Right renal pelvis (tissue), 4 donors: ENCODE results near the gene HAND1. TPM values are rescaled to one million over a fixed set of nuclear protein-coding genes. Genes with fewer than 3 reads are reported as not detected.
A peak's percentile ranks its signal among the peaks of the same experiment; 100 is the strongest.
"Not testable (repeated sequence)": the region's sequence is repeated elsewhere in the genome, so short reads cannot be mapped to it uniquely, and the experiment has no call there.

Experiments used
- DNase-seq, 4 donors: peaks; one replicate each; pipeline ENCODE4 v3.0.0-alpha.2; 2013; ENCODE audit warnings: low read depth in 4 of 4, low spot score in 3 of 4, missing footprints in 1 of 4
- polyA plus RNA-seq, 4 donors: library from polyadenylated mRNA; unstranded; fragments of 120-200 nt; gene quantifications; one replicate each; pipeline ENCODE4 v1.2.1, GENCODE V29; 2013; ENCODE audit not compliant: insufficient read length in 4 of 4

The HAND1 gene
- polyA plus RNA-seq, result under 1 TPM in 1 of 4 donors, not detected in 3; 0.10 TPM

DNA sequence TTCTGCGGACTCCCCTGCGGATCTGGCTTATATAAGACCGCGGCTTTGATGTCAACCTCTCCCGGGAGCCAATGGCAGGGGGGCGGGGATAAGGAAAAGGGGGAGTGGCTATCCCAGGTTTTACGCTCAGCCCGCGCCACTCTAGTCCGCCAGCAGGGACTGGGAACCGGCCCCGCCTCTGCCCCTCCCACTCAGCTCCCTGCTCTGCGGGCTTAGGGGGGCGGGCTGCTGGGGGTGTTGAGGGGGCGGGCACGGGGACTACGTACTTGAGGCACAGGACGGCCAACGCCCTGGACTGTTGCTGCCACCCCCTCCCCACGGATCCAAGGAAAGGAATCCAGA lies at the start of gene HAND1:
Gene HAND1, minus strand, starts transcription at position 4 of the 342 bp plus-strand sequence. CDS start 219 bp downstream, outside the sequence.
- no peak for DNase-seq

DNA sequence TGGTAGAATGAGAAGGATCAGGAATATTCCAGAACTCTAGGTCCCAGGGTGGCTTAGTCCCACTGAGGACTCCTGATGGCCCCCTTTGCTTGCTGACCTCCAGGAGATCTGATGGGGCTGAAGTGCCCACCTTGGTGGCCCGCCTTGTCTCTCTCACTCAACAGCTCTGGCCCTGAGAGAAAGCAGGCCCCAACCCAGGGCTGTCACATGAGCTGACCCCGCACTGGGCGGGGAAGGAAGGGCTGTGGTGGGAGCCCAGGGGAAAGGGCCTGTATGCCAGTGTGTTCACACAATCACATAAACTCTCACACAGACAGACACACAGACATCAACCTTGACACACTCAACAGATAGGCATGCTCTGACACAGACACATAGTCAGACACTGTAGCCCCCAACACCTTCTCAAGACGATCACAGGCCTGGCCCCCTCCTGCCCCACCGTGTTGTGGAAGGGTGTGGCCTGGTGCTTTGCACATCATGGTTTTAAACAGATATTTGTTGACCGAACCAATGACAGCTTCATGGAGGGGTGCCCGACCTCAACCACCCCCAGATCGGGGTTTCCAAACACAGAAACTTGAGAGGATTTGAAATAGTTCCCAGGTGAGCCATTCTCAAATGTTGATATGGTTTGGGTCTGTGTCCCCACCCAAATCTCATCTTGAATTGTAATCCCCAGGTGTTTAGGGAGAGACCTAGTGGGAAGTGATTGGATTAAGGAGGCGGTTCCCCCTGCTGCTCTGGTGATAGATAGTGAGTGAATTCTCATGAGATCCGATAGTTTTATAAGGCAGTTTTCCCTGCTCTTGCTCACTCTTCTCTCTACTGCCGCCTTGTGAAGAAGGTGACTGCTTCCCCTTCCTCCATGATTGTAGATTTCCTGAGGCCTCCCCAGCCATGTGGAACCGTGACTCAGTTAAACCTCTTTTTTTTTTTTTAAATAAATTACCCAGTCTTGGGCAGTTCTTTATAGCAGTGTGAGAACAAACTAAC lies 48.5 kb upstream of the HAND1 start:
- no peak for DNase-seq

DNA sequence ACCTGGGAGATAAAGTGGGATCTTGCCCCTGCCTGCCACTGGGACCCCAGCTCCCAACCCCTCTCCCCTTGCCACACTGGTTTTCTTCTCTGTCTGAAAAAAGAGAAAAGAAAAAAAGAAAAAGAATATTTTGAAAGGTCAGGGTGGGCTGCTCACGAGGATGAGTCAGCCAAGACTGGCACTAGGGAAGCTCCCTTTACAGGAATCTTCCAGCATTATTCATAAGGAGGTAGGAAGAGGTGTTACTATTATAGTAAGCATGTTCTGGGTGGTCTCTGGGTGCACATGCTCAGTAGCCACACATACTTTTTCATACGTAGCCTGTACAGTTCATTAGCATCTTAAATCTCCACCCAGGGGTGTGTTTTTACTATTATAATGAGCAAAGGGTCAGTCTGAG lies 46.8 kb upstream of the HAND1 start:
- DNase-seq, result no peak

DNA sequence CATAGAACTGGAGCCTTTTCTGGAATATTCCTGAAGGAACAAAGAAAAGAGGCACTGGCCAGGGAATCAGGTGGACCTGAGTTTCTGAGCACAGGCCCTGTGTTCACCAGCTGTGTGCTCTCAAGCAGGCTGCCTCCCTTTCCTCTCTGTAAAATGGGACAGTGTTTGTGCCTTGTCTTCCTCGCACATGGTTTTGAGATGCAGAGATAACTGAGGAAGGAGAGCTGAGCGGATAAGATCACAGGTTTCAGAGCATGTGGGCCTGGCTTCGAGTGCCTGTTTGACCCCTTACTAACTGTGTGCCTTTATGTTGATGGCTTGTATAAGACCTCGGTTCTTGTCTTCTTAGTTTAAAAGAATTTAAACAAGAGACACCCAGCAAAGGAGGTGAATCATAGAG lies 46.2 kb upstream of the HAND1 start:
- no peak for DNase-seq

GRCh38 chr5:154523709-154524108 lies 45.7 kb upstream of the HAND1 start:
- peak in 1 of 4 donors; percentile 17 for DNase-seq

- DNase-seq, result no peak
Observed at GRCh38 chr5:154523104-154523503, 45.1 kb upstream of the HAND1 start.

DNA sequence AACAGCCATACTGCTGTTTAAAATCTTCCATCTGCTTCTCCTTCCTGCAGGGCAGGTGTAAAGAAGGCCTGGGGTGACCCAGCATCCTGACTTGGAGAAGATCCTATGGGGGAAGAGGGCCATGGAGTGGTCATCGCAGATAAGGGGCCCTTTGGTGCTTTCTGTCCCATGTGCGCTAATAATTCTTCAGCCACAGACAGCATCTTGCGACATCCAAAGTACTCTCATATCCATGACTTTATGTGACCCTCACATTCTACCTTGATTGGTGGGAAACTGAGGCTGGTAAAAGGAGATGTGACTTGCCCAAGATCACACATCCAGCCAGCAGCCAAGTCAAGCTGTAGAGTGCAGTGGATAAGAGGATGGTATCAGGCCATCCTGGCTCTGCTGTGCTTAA lies 44.3 kb upstream of the HAND1 start:
- DNase-seq, result no peak

DNA sequence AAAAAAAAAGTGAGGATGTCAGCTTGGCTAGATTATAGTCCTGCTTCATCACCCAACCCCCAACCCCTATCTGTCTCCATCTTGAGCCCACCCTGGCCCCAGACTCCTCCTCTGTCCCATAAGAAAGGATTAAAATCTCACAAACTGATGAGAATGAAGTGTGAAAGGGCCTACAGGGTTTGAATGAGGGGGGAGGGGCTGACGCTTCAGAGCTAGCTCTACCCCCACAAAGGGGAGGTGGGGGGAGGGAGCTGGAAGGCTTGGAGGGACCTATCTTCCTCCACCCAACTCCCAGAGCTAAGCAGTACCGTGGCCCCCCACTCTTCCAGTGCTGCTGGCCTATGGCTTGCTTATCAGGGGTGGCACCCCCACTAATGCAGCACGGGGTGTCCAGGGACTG lies 43.7 kb upstream of the HAND1 start:
- DNase-seq, result no peak

DNA sequence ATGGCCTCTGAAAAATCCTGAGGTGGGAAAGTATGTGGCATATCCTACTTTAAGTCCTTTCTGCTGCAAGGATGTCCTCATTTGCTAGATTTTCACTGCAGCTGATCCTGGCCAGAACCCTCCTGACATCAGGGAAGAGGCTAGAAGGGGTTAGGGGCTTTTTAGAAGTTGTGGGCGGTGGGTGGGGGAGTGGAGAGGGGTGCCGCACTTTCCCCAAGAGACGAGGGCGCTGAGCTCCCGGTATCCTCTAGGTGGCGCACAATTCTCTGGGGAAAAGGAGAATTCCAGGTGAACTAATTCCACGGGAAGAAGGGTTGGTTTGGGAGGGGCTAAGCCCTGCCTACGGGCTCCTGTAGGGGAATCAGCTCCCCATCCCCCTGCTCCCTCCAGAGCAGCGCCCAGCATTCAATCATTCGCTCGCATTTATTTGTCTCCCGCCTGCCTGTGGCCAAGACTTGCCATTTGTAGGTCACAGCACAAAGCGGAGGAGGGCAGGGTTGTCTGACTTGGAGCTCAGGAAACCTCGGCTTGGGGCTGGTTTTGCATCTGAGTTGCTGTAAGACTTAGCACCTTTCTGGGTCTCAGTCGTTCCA lies 42.9 kb upstream of the HAND1 start:
- peak; percentile 23 to 47 (median 34) for DNase-seq

- no peak for DNase-seq
Observed at GRCh38 chr5:154519359-154519758, 41.3 kb upstream of the HAND1 start.

GRCh38 chr5:154518438-154518867 lies 40.4 kb upstream of the HAND1 start:
- no peak for DNase-seq

GRCh38 chr5:154517810-154518437 lies 39.9 kb upstream of the HAND1 start:
- no peak for DNase-seq

GRCh38 chr5:154517181-154517580 lies 39.2 kb upstream of the HAND1 start:
- DNase-seq, result no peak

- DNase-seq, result no peak
Observed at GRCh38 chr5:154516475-154516874, 38.4 kb upstream of the HAND1 start.

DNA sequence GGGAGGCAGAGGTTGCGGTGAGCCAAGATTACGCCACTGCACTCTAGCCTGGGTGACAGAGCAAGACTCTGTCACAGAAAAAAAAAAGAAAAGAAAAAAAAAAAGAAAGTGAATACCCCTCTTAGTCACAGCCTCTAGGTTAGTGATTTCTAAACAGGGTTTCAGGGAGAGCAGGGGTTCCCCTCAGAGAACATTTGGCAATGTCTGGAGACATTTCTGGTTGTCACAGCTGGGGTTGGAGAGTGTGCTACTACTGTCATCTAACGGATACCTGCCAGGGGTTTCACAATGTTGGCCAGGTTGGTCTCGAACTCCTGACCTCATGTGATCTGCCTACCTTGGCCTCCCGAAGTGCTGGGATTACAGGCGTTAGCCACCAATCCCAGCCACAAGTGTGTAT lies 37.5 kb upstream of the HAND1 start:
- DNase-seq, result not testable (repeated sequence)

DNA sequence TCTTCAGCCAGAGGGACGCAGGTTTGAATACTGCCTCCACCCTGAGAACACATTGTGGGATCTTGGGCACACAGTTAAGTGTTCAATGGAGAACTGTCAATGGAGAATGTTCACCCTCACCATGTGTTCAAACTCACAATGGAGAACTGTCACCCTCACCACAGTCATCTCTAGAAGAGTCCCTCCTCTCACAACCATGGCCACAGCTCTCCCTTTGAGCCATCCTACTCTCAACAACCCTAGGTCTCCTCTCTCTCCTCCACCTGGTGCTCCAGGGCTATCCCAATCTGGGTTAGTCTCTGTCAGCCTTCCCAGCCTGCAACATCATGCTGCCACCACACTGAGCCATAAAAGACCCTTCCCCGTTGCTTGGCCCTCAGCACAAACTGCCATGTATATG lies 36.3 kb upstream of the HAND1 start:
- DNase-seq, result no peak

DNA sequence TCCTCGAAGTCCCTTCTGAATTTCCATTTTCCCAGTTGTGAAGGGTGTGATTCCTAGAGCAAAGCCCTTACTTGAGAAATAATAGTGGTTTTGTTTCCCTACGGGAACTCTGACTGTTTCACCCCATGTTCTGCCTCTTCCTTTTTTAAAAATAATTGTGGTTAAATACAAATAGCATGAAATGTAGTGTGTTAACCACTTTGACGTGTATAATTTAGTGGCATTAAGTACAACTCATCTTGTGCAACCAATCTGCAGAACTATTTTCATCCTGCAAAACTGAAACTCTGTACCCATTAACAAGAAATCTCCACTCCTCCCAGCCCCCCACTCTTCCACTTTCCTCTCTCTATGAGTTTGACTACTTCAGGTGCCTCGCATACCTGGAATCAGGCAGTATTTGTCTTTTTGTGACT lies 35.6 kb upstream of the HAND1 start:
- no peak for DNase-seq

DNA sequence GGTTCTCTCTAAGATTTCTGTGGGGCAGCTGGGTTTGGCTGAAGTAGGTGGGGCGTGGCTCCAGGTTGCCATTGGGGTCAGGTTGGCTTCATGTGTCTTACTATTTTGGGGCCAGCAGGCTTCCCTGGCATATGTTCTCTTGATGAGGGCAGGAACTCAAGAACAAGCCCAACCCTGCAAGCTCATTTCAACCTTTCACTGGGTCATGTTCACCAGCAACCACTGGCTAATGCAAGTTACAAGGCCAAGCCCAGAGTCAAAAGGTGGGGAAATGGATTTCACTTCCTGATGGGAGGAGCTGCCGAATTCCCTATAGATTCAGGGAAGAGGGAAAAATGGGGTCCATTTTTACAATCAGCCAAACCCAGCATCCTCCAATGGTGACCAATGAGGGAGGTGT lies 34.0 kb upstream of the HAND1 start:
- no peak for DNase-seq

- no peak for DNase-seq
Observed at GRCh38 chr5:154509784-154510555, 31.9 kb upstream of the HAND1 start.

DNA sequence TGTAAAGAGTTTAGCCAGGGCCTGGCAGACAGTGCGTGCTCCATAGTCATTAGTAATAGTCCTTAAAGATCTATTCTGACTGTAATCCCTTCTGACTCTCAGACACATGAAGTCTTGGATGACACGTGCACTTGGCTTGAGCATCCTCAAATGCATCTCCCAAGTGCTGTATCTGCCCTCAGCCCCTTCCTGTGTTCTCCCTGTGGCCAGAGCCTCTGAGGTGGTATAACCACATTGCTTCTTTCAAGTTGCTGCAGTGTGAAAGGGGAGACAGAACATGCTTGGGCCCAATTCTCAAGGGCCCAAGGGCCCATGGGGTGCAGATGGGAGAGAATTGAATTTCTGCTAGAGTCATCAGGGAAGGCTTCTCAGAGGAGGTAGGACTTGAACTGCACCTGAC lies 30.1 kb upstream of the HAND1 start:
- no peak for DNase-seq

DNA sequence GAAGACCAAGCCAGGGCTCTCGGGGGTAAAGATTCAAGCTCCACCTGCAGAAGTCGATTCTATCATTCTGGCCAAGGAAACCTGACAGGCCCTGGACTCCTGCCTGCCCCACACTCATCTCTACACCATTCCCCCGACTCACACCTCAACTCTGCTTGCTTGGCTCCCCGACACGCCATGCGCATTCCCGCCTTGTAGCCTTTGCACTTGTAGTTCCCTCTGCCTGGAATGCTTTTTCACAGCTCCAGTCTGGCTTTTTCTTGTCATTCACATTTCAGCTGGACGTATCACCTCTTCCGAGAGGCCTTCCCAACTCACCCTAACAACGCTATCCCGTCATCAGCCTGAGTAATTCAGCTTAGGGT lies 28.7 kb upstream of the HAND1 start:
- DNase-seq, result no peak
